Neuronal stem cell (in vitro differentiated cells): ENCODE data around the gene JAGN1.
A peak's percentile ranks its signal among the peaks of the same experiment; 100 is the strongest.
"Not testable (repeated sequence)": the region's sequence is repeated elsewhere in the genome, so short reads cannot be mapped to it uniquely, and the experiment has no call there.

ENCODE experiments used
- DNase-seq: peaks from one replicate; pipeline ENCODE4 v3.0.0-alpha.2; 2013; ENCODE audit warnings: low spot score
- H2AFZ ChIP-seq: one replicate; pipeline ENCODE4 v1.6.1; 2013; ENCODE audit warnings: mild to moderate bottlenecking, low read length, inconsistent platforms
- H2AK5ac ChIP-seq: 2 replicates; pipeline ENCODE4 v1.6.1; 2013; ENCODE audit warnings: low read depth, mild to moderate bottlenecking, inconsistent platforms, low read length, moderate library complexity, mixed read lengths
- H2BK120ac ChIP-seq: 2 replicates; pipeline ENCODE4 v1.6.1; 2013; ENCODE audit warnings: low read depth, mild to moderate bottlenecking, inconsistent platforms, low read length, moderate library complexity, mixed read lengths
- H2BK12ac ChIP-seq: one replicate; pipeline ENCODE4 v1.6.1; 2013; ENCODE audit warnings: low read length, inconsistent platforms
- H2BK15ac ChIP-seq: 2 replicates; pipeline ENCODE4 v1.6.1; 2013; ENCODE audit warnings: mild to moderate bottlenecking, low read length, inconsistent platforms, mixed read lengths
- H2BK5ac ChIP-seq: one replicate; pipeline ENCODE4 v1.6.1; 2013; ENCODE audit warnings: inconsistent platforms, mild to moderate bottlenecking, low read length, moderate library complexity
- H3K14ac ChIP-seq: one replicate; pipeline ENCODE4 v1.6.1; 2013; ENCODE audit warnings: low read length, inconsistent platforms
- H3K18ac ChIP-seq: 2 replicates; pipeline ENCODE4 v1.6.1; 2013; ENCODE audit warnings: low read length, inconsistent platforms
- H3K23ac ChIP-seq: 2 replicates; pipeline ENCODE4 v1.6.1; 2013; ENCODE audit warnings: low read depth, mild to moderate bottlenecking, mixed read lengths, low read length, inconsistent platforms; ENCODE audit not compliant: poor library complexity
- H3K27ac ChIP-seq: replicated peaks from 3 replicates; pipeline ENCODE4 v1.5.1; 2013; ENCODE audit warnings: low read length, inconsistent platforms
- H3K27me3 ChIP-seq, 3 experiments: 2 replicates each; pipeline ENCODE4 v1.6.1; 2013; ENCODE audit warnings: low read length in 3 of 3, mild to moderate bottlenecking in 2 of 3, inconsistent platforms in 1 of 3, low read depth in 1 of 3, mixed read lengths in 1 of 3, moderate library complexity in 1 of 3; ENCODE audit not compliant: control insufficient read depth in 3 of 3, insufficient read depth in 3 of 3
- H3K36me3 ChIP-seq, 2 donors: replicated peaks in 1 of 2; 2 replicates each; pipeline ENCODE4 v1.6.1; 2013; ENCODE audit warnings: low read length in 2 of 2; ENCODE audit not compliant: control insufficient read depth in 2 of 2, insufficient read depth in 2 of 2
- H3K4ac ChIP-seq: 2 replicates; pipeline ENCODE4 v1.6.1; 2013; ENCODE audit warnings: inconsistent platforms, mild to moderate bottlenecking, low read length, moderate library complexity
- H3K4me1 ChIP-seq, 2 donors: 1 replicate in 1 of 2; 2 replicates in 1 of 2; pipeline ENCODE4 v1.6.1; 2013; ENCODE audit warnings: low read length in 2 of 2, low read depth in 1 of 2; ENCODE audit not compliant: control insufficient read depth in 2 of 2, insufficient read depth in 1 of 2
- H3K4me2 ChIP-seq: one replicate; pipeline ENCODE4 v1.6.1; 2013; ENCODE audit warnings: mild to moderate bottlenecking, low read length, inconsistent platforms; ENCODE audit not compliant: insufficient read depth, poor library complexity, severe bottlenecking
- H3K4me3 ChIP-seq, 2 donors: 2 replicates each; pipeline ENCODE4 v1.5.1; 2013; ENCODE audit warnings: low read length in 2 of 2, mild to moderate bottlenecking in 2 of 2, inconsistent platforms in 1 of 2, moderate library complexity in 1 of 2
- H3K79me1 ChIP-seq: one replicate; pipeline ENCODE4 v1.6.1; 2013; ENCODE audit warnings: low read depth, mild to moderate bottlenecking, inconsistent platforms, low read length, moderate library complexity
- H3K9ac ChIP-seq: one replicate; pipeline ENCODE4 v1.6.1; 2013; ENCODE audit warnings: mild to moderate bottlenecking, low read depth, low read length, inconsistent platforms; ENCODE audit not compliant: poor library complexity
- H3K9me3 ChIP-seq, 2 donors: replicated peaks in 1 of 2; 2 replicates each; pipeline versions ENCODE3 to v1.6.1; 2013; ENCODE audit warnings: low read length in 2 of 2, mild to moderate bottlenecking in 2 of 2, inconsistent platforms in 1 of 2, low read depth in 1 of 2, mixed read lengths in 1 of 2, moderate library complexity in 1 of 2; ENCODE audit not compliant: control insufficient read depth in 2 of 2, insufficient read depth in 1 of 2
- H4K8ac ChIP-seq: one replicate; pipeline ENCODE4 v1.6.1; 2013; ENCODE audit warnings: low read depth, mild to moderate bottlenecking, inconsistent platforms, low read length, moderate library complexity
- H4K91ac ChIP-seq: one replicate; pipeline ENCODE4 v1.6.1; 2013; ENCODE audit warnings: low read length, low read depth, mild to moderate bottlenecking, inconsistent platforms; ENCODE audit not compliant: poor library complexity
- WGBS, 2 donors: extraction: QIAGEN DNeasy Blood & Tissue Kit; methylation state at CpG; one replicate each; pipeline ENCODE4 v1.1.7; 2013; ENCODE audit warnings: missing lambda C conversion rate in 2 of 2, mixed read lengths in 1 of 2; ENCODE audit not compliant: insufficient read length in 2 of 2, insufficient replicate concordance in 1 of 2; ENCODE audit errors: extremely low coverage in 2 of 2; 5-methylcytosine and 5-hydroxymethylcytosine counted together

The JAGN1 gene

DNA sequence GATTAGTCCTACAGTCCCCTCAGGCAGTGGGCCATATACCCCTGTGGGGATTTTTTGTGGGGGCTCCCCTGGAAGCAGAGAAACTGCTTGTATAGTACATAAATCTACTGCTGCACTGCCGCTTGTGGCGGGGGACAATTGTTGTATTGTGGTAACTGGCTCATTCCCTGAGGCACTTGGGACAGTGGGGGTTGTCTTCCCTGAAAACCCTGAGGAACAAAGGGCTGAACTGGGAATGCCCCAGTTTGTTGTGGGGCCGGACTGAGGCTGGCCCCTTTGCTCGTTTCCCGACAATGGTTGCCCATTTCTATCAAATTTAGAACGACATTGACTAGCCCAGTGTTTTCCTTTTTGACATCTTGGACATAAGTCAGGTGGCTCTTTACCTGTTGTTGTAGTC, 39.0 kb upstream of the JAGN1 start:
- H2BK120ac ChIP-seq, H3K4ac ChIP-seq, H3K4me2 ChIP-seq, H2AFZ ChIP-seq, H4K8ac ChIP-seq, H3K18ac ChIP-seq, H3K9me3 ChIP-seq, H3K4me1 ChIP-seq, H3K27ac ChIP-seq, H3K36me3 ChIP-seq, H3K9ac ChIP-seq, H2AK5ac ChIP-seq, H3K14ac ChIP-seq, H3K4me3 ChIP-seq, DNase-seq, H3K79me1 ChIP-seq, H3K23ac ChIP-seq, H4K91ac ChIP-seq, H2BK15ac ChIP-seq, H2BK5ac ChIP-seq, H2BK12ac ChIP-seq: not testable (repeated sequence)
- no CpG with 5 or more reads among the region's 6 CpGs for WGBS, 2 donors
- H3K27me3 ChIP-seq, result peaks cover 0 to 15% (median 4%) of the 10 kb centered on the region in 3 experiments

DNA sequence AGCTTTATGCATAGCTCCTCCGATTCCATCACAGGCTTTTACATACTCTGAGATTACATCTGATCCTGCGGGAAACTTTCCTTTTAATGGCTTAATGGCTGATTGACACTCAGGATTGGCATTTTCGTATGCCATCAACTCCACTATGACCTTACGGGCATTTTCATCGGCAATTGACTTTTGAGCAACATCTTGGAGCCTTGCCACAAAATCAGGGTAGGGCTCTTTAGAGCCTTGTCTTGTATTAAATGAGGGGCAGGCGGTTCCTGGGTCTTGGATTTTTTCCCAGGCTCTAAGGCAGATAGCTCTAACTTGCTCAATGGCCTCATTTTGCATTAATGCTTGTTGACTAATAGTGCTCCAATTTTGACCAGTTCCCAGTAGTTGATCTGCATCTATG, 38.5 kb upstream of the JAGN1 start:
- not testable (repeated sequence) for H3K14ac ChIP-seq, H3K79me1 ChIP-seq, H4K91ac ChIP-seq, H3K4me2 ChIP-seq, H2BK120ac ChIP-seq, H3K36me3 ChIP-seq, H2BK15ac ChIP-seq, DNase-seq, H3K18ac ChIP-seq, H3K4me3 ChIP-seq, H3K4ac ChIP-seq, H2BK12ac ChIP-seq, H3K23ac ChIP-seq, H4K8ac ChIP-seq, H2AK5ac ChIP-seq, H3K9me3 ChIP-seq, H3K9ac ChIP-seq, H2BK5ac ChIP-seq, H3K27ac ChIP-seq, H3K4me1 ChIP-seq, H2AFZ ChIP-seq
- no CpG with 5 or more reads among the region's 6 CpGs for WGBS, 2 donors
- peaks cover 0 to 15% (median 6%) of the 10 kb centered on the region in 3 experiments for H3K27me3 ChIP-seq

DNA sequence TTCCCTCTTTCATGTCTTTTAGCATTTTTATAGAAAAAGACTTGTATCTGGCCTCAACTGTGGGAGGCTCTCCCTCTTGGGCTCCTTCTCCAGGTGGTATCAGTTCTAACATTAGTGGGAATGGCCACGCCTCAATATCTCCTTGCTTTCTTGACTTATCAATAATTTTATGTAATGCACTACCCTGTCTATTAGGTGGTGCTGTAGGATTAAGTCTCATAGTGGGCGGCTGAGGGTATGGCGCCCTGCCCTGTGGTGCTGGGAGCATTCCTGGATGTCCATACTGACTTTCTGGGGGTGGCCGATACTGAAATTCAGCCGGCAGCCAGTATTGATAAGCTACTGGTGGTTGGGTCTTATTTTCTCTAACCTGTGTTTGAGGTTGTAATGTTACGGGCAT, 37.9 kb upstream of the JAGN1 start:
- Histone ChIP-seq H3K27ac (no peak overlapping the region), H3K9ac (no peak overlapping the region), H3K4me2 (no peak overlapping the region), H2BK5ac (no peak overlapping the region), H3K4me3 (no peak overlapping the region), H3K9me3 (no peaks in the 10 kb centered on the region), H3K23ac (no peak overlapping the region), H3K18ac (no peak overlapping the region), H3K27me3 (peaks cover 0 to 15% (median 6%) of the 10 kb centered on the region in 3 experiments), H2BK12ac (no peak overlapping the region), H4K8ac (no peak overlapping the region), H3K14ac (no peak overlapping the region), H2BK15ac (no peak overlapping the region), H2AK5ac (no peak overlapping the region), H3K79me1 (no peaks in the 10 kb centered on the region), H2AFZ (no peak overlapping the region), H2BK120ac (no peak overlapping the region), H3K4me1 (peaks cover 0 to 3% of the 10 kb centered on the region in 2 donors), H4K91ac (no peak overlapping the region), H3K4ac (no peak overlapping the region), H3K36me3 (no peaks in the 10 kb centered on the region)
- DNase-seq, result no peak
- WGBS, 2 donors, result no CpG with 5 or more reads among the region's 6 CpGs

DNA sequence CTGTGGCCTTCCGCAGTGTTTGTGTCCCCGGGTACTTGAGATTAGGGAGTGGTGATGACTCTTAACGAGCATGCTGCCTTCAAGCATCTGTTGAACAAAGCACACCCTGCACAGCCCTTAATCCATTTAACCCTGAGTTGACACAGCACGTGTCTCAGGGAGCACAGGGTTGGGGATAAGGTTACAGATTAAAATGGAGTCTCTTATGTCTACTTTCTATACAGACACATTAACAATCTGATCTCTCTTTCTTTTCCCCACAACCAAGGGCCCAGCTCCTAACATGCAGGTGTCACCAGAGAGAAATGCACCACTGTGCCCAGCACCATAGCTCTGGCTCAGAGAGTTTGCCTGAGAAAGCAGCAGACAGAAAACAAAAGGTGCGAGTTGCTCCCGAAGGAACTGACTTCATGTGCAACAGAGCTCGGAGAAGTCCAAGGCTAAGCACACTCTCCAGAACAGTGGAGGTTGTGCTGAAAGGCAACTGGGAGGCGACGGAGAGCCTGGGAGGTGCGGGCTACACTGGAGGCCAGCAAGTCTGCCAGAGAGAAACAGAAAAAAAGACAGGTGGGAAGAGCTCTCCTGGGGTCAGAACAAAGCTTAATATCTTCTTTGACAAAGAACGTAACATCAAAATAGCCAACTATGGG, 36.0 kb upstream of the JAGN1 start:
- H3K9ac ChIP-seq, H2BK12ac ChIP-seq, H3K4me2 ChIP-seq, H3K14ac ChIP-seq, H2BK120ac ChIP-seq, H4K91ac ChIP-seq, H3K9me3 ChIP-seq, H3K4me1 ChIP-seq, H3K4me3 ChIP-seq, H2AK5ac ChIP-seq, H3K4ac ChIP-seq, H3K18ac ChIP-seq, H3K23ac ChIP-seq, H3K79me1 ChIP-seq, H2BK5ac ChIP-seq, H4K8ac ChIP-seq, H3K36me3 ChIP-seq, H2AFZ ChIP-seq, H2BK15ac ChIP-seq, H3K27ac ChIP-seq: not testable (repeated sequence)
- WGBS, 2 donors, result no CpG with 5 or more reads among the region's 11 CpGs
- DNase-seq, result peak; percentile 36
- H3K27me3 ChIP-seq, result peaks cover 0 to 15% (median 6%) of the 10 kb centered on the region in 3 experiments
